ENCODE data around the gene RCC2. TPM values are rescaled to one million over a fixed set of nuclear protein-coding genes. Genes with fewer than 3 reads are reported as not detected.
"Not testable (repeated sequence)": the region's sequence is repeated elsewhere in the genome, so short reads cannot be mapped to it uniquely, and the experiment has no call there.

Gene RCC2
- total RNA-seq, 2 experiments from 2014 or later, result 139 to 250 TPM

GRCh38 chr1:17475752-17476151 is 36.3 kb upstream of the RCC2 start:
- H4K20me1 ChIP-seq (ENCODE audit: insufficient read depth, low read length), result no peaks in the 10 kb centered on the region
- H3K4me1 ChIP-seq (ENCODE audit: insufficient read depth, low read length, poor library complexity, severe bottlenecking), result no peaks in the 10 kb centered on the region
- H3K36me3 ChIP-seq (ENCODE audit: insufficient read depth, low read length), result no peaks in the 10 kb centered on the region
- POLR2A ChIA-PET, result no interaction called here
- no peak for DNase-seq (ENCODE audit: low spot score)
- no peak overlapping the region for H2AFZ ChIP-seq (ENCODE audit: low read length)
- H3K9me3 ChIP-seq (ENCODE audit: low read length), result no peaks in the 10 kb centered on the region
- no peaks in the 10 kb centered on the region for H3K79me2 ChIP-seq (ENCODE audit: insufficient read depth, low read depth, low read length)
- TF ChIP-seq CTCF (conservative IDR thresholded peaks at IDR 0.05; ENCODE audit: low read length), result no peak
- TF ChIP-seq EZH2phosphoT487 (IDR thresholded peaks at IDR 0.05; ENCODE audit: borderline replicate concordance, low read depth, low read length), result no peak
- BruUV-seq (replicated peaks), result no TSS peak
- intact Hi-C loops (cut with micrococcal nuclease; ENCODE audit: unreplicated experiment), result no loop called here
- H3K4me2 ChIP-seq (ENCODE audit: low read length), result no peak overlapping the region
- H3K4me3 ChIP-seq (ENCODE audit: low read depth, low read length, poor library complexity, severe bottlenecking), result no peak overlapping the region
- H3K27ac ChIP-seq (ENCODE audit: low read depth, low read length, poor library complexity, severe bottlenecking), result no peak overlapping the region
- no peaks in the 10 kb centered on the region for H3K9me2 ChIP-seq (ENCODE audit: insufficient read depth, low read length)
- CTCF ChIA-PET (ENCODE audit: unreplicated experiment), result interaction anchor here (0.6 kb wide), 2 partner anchors 48 to 116 kb away, joined by 4 to 5 read pairs; no protein-coding TSS in a partner anchor

- intact Hi-C loops (cut with micrococcal nuclease; ENCODE audit: unreplicated experiment); H2AFZ ChIP-seq (ENCODE audit: low read length); DNase-seq (ENCODE audit: low spot score); H3K36me3 ChIP-seq (ENCODE audit: insufficient read depth, low read length); H3K4me1 ChIP-seq (ENCODE audit: insufficient read depth, low read length, poor library complexity, severe bottlenecking); H3K79me2 ChIP-seq (ENCODE audit: insufficient read depth, low read depth, low read length); H4K20me1 ChIP-seq (ENCODE audit: insufficient read depth, low read length); BruUV-seq (replicated peaks); H3K9me2 ChIP-seq (ENCODE audit: insufficient read depth, low read length); H3K9me3 ChIP-seq (ENCODE audit: low read length); CTCF ChIA-PET (ENCODE audit: unreplicated experiment); H3K4me3 ChIP-seq (ENCODE audit: low read depth, low read length, poor library complexity, severe bottlenecking); H3K4me2 ChIP-seq (ENCODE audit: low read length); H3K27ac ChIP-seq (ENCODE audit: low read depth, low read length, poor library complexity, severe bottlenecking): not testable (repeated sequence)
- POLR2A ChIA-PET, result interaction anchor here (0.7 kb wide), 1 partner anchor 55 kb away, joined by 3 read pairs; no protein-coding TSS in a partner anchor
These were observed 35.5 kb upstream of the RCC2 start for GRCh38 chr1:17474836-17475555.

GRCh38 chr1:17472814-17473213 is 33.3 kb upstream of the RCC2 start:
- Histone ChIP-seq H3K4me2 (ENCODE audit: low read length) (no peak overlapping the region), H3K79me2 (ENCODE audit: insufficient read depth, low read depth, low read length) (no peaks in the 10 kb centered on the region), H3K9me2 (ENCODE audit: insufficient read depth, low read length) (no peaks in the 10 kb centered on the region), H3K4me3 (ENCODE audit: low read depth, low read length, poor library complexity, severe bottlenecking) (no peak overlapping the region), H3K36me3 (ENCODE audit: insufficient read depth, low read length) (no peaks in the 10 kb centered on the region), H2AFZ (ENCODE audit: low read length) (no peak overlapping the region), H3K27ac (ENCODE audit: low read depth, low read length, poor library complexity, severe bottlenecking) (no peak overlapping the region), H4K20me1 (ENCODE audit: insufficient read depth, low read length) (no peaks in the 10 kb centered on the region), H3K9me3 (ENCODE audit: low read length) (no peaks in the 10 kb centered on the region), H3K4me1 (ENCODE audit: insufficient read depth, low read length, poor library complexity, severe bottlenecking) (no peaks in the 10 kb centered on the region)
- ChIA-PET POLR2A (interaction anchor here (0.6 to 0.7 kb wide), 2 partner anchors 12 to 13 kb away, joined by 3 to 5 read pairs; no protein-coding TSS in a partner anchor), CTCF (ENCODE audit: unreplicated experiment) (no interaction called here)
- intact Hi-C loops (cut with micrococcal nuclease; ENCODE audit: unreplicated experiment), result no loop called here
- DNase-seq (ENCODE audit: low spot score), result no peak
- BruUV-seq (replicated peaks), result no TSS peak
- TF ChIP-seq EZH2phosphoT487 (IDR thresholded peaks at IDR 0.05; ENCODE audit: borderline replicate concordance, low read depth, low read length), result no peak

Measured in OCI-LY7 (cell line).